Skeletal muscle cell (primary cell): ENCODE results near the gene AAK1.
"Not testable (repeated sequence)": the region's sequence is repeated elsewhere in the genome, so short reads cannot be mapped to it uniquely, and the experiment has no call there.

Experiments
- DNase-seq: peaks from one replicate; pipeline ENCODE4 v3.0.0-alpha.2; 2010; ENCODE audit warnings: low read depth
- H3K4me3 ChIP-seq: 2 replicates; pipeline ENCODE4 v1.5.1; 2011; ENCODE audit warnings: low read depth, mild to moderate bottlenecking, control low read depth, low read length, moderate library complexity

AAK1 gene

GRCh38 chr2:69581774-69582581 lies 61.6 kb downstream of the AAK1 start:
- no peak overlapping the region for H3K4me3 ChIP-seq
- DNase-seq: no peak

GRCh38 chr2:69580486-69580885 lies 63.1 kb downstream of the AAK1 start:
- no peak for DNase-seq
- no peak overlapping the region for H3K4me3 ChIP-seq

- DNase-seq: no peak
- H3K4me3 ChIP-seq: no peak overlapping the region
Measured at GRCh38 chr2:69579536-69579935, 64.0 kb downstream of the AAK1 start.

- DNase-seq: no peak
- H3K4me3 ChIP-seq: no peak overlapping the region
Measured at GRCh38 chr2:69578198-69578540, 65.4 kb downstream of the AAK1 start.

GRCh38 chr2:69577467-69578197 lies 65.9 kb downstream of the AAK1 start:
- H3K4me3 ChIP-seq: no peak overlapping the region
- DNase-seq: no peak

GRCh38 chr2:69576880-69577279 lies 66.7 kb downstream of the AAK1 start:
- H3K4me3 ChIP-seq: no peak overlapping the region
- DNase-seq: no peak

- no peak overlapping the region for H3K4me3 ChIP-seq
- no peak for DNase-seq
Measured at GRCh38 chr2:69575926-69576325, 67.6 kb downstream of the AAK1 start.

- H3K4me3 ChIP-seq, DNase-seq: not testable (repeated sequence)
Measured at GRCh38 chr2:69575371-69575770, 68.2 kb downstream of the AAK1 start.

GRCh38 chr2:69572641-69573040 lies 70.9 kb downstream of the AAK1 start:
- no peak for DNase-seq

GRCh38 chr2:69571189-69571588 lies 72.3 kb downstream of the AAK1 start:
- no peak overlapping the region for H3K4me3 ChIP-seq
- no peak for DNase-seq

More at GRCh38 chr2:69572641-69573040, 70.9 kb downstream of the AAK1 start:
- no peak overlapping the region for H3K4me3 ChIP-seq

GRCh38 chr2:69570474-69570873 lies 73.1 kb downstream of the AAK1 start:
- no peak for DNase-seq
- no peak overlapping the region for H3K4me3 ChIP-seq

GRCh38 chr2:69567909-69568300 lies 75.6 kb downstream of the AAK1 start:
- no peak overlapping the region for H3K4me3 ChIP-seq
- no peak for DNase-seq

- no peak overlapping the region for H3K4me3 ChIP-seq
- no peak for DNase-seq
Measured at GRCh38 chr2:69567157-69567908, 76.2 kb downstream of the AAK1 start.

GRCh38 chr2:69566669-69567068 lies 76.9 kb downstream of the AAK1 start:
- no peak overlapping the region for H3K4me3 ChIP-seq
- DNase-seq: no peak

- DNase-seq: no peak
Measured at GRCh38 chr2:69565431-69565839, 78.1 kb downstream of the AAK1 start.

GRCh38 chr2:69564604-69565003 lies 78.9 kb downstream of the AAK1 start:
- no peak overlapping the region for H3K4me3 ChIP-seq
- DNase-seq: no peak

More at GRCh38 chr2:69565431-69565839, 78.1 kb downstream of the AAK1 start:
- H3K4me3 ChIP-seq: no peak overlapping the region

- H3K4me3 ChIP-seq: no peak overlapping the region
- DNase-seq: no peak
Measured at GRCh38 chr2:69563021-69563420, 80.5 kb downstream of the AAK1 start.

- DNase-seq: no peak
- H3K4me3 ChIP-seq: no peak overlapping the region
Measured at GRCh38 chr2:69561101-69561500, 82.4 kb downstream of the AAK1 start.

GRCh38 chr2:69560147-69560482 lies 83.4 kb downstream of the AAK1 start:
- H3K4me3 ChIP-seq: no peak overlapping the region
- no peak for DNase-seq

- DNase-seq: no peak
- no peak overlapping the region for H3K4me3 ChIP-seq
Measured at GRCh38 chr2:69559442-69560146, 83.9 kb downstream of the AAK1 start.
